NCI-H460 (cell line): ENCODE data around the gene JMJD8. TPM values are rescaled to one million over a fixed set of nuclear protein-coding genes. Genes with fewer than 3 reads are reported as not detected.

Experiments used
- DNase-seq: peaks from one replicate; pipeline ENCODE4 v3.0.0-alpha.2; 2016; ENCODE audit warnings: low read depth; ENCODE audit errors: extremely low read depth
- total RNA-seq: library from RNA; depleted of rRNA; stranded (reverse); fragments of >200 nt; shearing (Covaris generic); gene quantifications from 2 replicates; pipeline ENCODE4 v1.2.3, GENCODE V29; 2014

The JMJD8 gene
- total RNA-seq, 1 experiment from 2014 or later, result 46.5 TPM

DNA sequence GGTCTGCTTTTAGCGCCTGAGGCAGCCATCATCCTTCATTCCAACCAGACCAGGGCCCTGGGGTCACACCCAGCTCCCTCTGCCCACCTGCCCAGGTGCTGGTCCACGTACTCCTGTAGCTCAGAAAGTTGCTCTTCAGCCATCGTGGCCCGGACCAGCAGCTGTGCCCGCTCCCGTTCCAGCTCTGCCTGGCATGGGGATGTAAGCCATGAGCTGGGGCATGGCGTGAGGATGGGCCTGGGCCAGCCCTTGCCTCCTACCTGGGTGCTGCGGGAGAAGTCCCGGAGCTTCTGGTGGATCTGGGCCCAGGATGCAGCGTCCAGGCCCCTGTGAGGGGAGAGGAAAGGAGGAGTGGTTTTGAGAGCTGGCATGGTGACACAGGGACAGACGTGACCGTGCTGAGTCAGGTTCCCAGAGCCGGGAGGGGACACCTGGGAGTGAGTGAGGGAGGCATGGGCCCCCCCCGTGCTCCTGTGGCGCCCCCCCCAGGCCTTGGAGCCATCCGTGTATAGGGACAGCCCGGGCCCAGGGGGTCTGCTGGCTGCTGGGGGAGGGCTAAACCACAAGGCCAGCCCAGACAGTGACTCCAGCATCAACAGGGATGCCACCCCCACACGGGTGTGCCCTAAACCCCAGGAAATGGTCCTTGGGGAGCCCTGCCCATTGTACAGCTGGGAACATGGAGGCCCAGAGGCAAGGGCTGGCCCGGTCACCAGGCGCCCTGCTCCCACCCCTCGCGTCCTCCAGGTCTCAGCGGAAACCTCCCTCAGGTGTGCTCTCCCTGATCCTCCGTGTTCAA is 38.9 kb upstream of the JMJD8 start:
- DNase-seq, result no peak

DNA sequence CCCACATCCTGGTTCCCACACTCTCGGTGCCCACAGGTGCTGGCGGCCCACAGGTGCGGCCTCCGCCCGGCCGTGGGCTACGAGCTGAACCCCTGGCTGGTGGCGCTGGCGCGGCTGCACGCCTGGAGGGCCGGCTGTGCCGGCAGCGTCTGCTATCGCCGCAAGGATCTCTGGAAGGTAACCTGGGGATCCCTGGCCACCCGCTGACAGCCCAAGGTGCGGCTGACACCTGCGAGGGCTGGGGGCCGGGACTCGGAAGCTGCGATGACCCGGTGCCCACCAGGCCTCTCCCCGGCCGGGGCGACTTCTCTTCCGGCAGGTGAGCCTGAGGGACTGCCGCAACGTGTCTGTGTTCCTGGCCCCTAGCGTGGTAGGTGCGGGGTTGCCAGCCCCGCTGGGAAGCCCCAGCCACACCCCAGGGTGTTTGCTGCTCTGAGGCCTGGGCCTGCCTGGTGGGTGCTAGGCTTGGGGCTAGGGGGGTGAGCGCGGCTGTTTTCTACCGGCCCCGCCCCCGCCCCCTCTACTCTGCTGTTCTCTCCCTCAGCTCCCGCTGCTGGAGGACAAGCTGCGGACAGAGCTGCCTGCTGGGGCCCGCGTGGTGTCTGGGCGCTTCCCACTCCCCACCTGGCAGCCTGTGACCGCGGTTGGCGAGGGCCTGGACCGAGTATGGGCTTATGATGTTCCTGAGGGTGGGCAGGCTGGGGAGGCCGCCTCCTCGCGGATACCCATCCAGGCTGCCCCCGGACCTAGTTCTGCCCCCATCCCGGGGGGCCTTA is 37.8 kb upstream of the JMJD8 start:
- no peak for DNase-seq

DNA sequence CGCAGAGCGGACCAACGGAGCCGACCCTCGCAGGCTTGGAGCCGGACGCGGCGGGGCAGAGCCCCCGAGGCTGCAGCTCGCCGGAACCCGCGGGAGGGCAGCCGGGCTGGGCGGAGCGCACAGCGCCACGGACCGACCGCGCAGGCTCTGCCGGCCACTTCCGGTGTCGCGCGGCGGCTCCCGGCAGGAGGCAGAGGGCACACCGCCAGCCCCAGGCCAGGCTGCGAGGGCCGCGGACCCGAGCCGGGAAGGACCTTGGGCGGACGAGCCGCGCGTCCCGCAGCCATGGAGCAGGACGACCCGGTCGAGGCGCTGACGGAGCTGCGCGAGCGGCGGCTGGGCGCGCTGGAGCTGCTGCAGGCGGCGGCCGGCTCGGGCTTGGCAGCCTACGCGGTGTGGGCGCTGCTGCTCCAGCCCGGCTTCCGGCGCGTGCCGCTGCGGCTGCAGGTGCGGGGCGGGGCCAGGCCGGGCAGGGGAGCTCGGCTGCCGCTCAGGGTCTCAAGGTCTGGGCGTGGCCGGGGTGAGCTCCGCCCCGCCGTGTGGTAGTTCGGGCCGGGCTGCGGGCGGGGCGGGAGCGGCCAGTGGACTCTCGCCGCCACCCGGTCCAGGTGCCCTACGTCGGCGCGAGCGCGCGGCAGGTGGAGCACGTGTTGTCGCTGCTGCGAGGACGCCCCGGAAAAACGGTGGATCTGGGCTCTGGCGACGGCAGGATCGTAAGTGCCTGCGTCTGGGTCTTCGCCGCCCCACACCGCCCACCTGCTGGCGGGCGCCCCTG is 37.0 kb upstream of the JMJD8 start, which contains the start of gene ANTKMT:
Gene ANTKMT (plus strand): TSS at position 157 of the 775 bp plus-strand sequence. CDS start 129 bp downstream, at position 286.
- DNase-seq, result peak; percentile 80

DNA sequence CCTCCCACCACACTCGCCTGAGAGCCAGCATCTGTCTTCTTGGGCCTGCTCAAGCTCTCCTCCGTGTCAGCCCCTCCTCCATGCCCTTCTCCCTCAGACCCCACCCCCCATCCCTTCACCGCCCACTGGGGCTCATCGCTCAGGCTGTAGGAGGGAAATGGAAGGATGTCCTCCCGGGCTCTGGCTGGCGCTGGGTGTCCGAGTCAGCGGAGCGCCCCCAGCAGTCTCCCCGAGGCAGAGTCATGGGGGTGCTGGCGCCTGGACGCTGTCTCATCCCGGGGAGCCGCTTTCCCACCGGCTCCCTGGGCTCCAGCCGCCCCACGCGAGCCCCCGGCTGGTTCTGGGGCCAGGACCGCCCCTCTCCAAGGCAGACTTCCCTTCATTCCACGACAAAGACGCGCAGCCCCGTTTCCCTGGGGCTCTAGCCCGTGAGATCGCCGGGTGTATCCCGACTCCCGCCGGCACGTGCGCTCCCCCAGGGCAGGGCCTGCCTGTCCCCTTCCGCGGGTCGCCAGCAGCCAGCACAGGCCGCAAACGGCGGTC is 36.4 kb upstream of the JMJD8 start:
- peak; percentile 49 for DNase-seq

DNA sequence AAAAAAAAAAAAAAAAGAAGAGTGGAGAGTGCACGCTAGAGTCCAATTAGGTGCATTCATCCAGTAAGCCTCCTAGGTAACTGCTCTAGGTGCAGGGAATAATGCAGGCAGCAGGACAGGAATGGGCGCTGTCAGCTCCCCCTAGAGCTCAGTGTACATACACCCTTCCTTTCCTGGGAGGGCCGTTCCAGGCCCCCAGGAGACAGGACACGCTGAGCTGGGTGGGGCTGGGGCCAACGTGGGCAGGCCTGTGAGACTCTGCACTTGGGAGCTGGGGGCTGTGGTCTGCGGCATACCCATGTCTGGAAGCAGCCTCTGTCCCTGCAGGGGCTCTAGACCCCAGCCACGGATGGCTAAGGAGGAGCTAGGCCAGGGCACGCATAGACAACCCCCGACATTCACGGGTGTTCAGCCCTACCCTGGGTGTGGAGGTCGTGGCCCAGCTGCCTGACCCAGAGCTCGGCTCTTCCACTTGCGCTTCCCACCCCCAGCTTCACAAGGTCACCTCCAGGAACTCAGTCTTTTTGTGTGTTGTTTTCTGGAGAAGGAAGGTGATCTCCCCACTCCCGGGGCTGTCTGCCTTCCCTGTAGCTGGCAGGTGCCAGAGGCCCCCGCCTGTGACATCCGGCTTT is 35.8 kb upstream of the JMJD8 start:
- DNase-seq, result no peak

DNA sequence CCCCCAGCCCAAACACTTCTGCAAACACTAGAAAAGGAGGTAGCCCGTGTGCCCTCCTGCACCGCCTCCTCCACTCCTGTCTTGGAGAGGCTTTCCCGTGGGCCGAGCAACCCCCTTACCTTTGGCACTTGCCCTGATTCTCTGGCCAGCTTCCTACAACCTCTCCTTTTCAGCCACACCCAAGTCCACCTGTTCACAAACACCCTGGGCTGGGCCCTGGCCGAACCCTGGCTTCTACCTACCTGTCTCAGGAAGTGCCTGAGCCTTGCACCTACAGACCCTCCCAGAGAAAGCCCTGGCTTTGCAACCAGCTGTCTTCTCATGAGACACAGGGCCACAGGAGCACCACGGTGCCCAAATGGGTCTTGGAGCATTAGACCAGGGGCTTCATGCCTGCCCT is 34.8 kb upstream of the JMJD8 start:
- no peak for DNase-seq

DNA sequence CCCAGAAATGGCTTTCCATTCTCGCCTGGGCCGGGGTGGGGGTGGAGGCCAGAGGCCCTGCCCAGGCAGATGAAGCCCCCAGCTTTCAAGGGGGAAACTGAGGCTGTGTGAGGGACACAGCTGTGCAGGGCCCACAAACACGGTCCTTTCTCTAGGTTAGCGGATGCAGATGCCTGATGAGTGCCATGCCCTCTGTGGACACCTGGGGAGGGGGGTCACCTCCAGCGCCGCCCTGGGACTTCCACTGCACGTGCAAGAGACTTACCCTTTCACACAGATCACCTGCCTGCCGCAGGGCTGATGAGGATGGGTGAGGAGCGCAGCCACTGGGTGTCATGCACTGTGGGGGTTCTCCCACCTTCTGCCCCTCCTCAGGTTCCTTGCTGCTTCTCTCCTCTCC is 34.3 kb upstream of the JMJD8 start:
- DNase-seq, result no peak

DNA sequence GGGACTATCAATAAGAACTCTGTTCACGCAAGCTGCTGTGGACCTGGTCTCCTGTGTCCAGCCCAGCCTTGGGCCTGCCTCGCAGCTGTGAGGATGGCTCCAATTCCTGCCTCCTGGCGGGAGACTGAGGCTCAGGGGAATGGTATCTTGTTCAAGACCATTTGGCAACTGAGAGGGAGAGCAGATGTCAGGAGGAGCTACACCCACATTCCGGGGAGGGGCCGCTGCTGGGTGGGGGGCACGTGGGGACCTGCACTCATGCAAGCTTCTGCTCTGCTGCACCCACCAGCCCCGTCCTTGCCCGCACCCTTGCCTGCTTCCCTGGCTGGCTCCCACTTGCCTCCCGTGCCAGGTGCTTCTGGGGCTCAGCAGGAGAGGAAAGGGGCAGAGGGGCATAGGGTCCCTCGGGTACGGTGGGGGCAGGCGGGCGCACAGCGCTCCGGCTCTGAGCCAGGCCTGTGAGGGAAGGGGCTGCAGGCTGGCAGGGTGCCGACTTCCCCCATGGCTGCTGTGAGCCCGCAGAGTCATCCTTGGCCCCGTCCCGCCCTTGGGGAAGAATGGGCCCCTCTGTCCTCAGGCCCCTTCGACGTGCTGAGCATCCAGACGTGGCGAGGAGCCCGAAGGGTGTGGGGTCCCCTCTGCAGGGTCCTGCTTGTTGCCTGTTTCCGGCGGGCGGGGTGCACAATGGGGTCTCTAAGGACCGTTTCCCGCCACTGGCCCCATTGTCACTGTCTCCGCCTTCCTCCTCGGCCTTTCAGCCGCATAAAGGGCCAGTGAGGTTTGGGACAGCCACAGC is 33.5 kb upstream of the JMJD8 start:
- DNase-seq, result no peak

DNA sequence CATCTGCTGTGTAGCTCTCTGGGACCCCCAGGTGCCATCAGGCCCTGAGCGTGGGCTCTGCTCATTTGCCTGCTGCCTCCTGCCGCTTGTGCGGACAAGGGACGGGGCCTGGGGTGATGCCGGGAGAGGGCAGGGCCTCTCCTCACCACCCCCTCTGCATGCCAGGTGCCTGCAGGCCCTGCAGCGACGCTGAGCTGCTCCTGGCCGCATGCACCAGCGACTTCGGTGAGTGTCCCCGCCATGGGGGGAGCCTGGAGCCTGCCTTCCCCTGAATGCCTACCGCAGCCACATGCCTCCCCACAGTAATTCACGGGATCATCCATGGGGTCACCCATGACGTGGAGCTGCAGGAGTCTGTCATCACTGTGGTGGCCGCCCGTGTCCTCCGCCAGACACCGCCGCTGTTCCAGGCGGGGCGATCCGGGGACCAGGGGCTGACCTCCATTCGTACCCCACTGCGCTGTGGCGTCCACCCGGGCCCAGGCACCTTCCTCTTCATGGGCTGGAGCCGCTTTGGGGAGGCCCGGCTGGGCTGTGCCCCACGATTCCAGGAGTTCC is 32.7 kb upstream of the JMJD8 start:
- no peak for DNase-seq

DNA sequence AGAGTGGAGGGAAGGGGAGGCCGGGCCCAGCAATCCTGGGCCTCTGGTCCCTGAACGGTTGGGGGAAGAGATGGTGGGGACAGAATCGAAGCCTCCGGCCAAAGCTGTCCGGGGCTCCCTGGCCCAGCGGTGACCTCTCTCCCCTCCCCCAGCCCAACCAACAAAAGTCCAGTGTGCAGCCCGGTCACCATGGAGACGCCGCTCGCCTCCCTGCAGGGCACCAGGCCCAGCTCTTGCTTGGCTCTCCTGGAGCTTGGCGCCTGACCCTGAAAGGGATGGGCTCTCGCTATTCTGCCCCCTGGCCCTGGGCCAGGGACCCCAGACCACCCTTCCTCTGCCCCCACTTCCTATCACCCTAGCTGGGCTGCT is 32.0 kb upstream of the JMJD8 start:
- DNase-seq, result peak; percentile 46

DNA sequence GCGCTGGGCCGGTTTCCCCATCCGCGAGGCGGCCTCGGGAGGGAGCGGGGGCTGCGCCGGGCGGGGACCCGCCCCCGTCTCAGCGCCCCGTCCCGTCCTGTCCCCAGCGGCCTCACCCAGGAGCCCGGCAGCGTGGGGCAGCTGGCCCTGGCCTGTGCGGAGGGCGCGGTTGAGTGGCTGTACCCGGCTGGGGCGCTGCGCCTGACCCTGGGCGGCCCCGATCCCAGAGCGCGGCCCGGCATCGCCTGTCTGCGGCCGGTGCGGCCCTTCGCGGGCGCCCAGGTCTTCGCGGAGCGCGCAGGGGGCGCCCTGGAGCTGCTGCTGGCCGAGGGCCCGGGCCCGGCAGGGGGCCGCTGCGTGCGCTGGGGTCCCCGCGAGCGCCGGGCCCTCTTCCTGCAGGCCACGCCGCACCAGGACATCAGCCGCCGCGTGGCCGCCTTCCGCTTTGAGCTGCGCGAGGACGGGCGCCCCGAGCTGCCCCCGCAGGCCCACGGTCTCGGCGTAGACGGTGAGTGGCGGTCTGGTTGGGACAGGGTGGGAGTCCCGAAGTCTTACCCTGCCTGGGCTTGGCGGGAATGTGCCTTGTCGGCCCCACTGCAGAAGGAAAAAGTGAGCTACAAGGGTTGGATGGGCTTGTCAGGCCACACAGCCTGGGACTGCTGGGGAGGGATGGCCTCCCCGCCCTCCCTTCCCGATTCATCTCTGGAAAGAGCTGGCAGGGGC is 31.5 kb upstream of the JMJD8 start:
- no peak for DNase-seq

DNA sequence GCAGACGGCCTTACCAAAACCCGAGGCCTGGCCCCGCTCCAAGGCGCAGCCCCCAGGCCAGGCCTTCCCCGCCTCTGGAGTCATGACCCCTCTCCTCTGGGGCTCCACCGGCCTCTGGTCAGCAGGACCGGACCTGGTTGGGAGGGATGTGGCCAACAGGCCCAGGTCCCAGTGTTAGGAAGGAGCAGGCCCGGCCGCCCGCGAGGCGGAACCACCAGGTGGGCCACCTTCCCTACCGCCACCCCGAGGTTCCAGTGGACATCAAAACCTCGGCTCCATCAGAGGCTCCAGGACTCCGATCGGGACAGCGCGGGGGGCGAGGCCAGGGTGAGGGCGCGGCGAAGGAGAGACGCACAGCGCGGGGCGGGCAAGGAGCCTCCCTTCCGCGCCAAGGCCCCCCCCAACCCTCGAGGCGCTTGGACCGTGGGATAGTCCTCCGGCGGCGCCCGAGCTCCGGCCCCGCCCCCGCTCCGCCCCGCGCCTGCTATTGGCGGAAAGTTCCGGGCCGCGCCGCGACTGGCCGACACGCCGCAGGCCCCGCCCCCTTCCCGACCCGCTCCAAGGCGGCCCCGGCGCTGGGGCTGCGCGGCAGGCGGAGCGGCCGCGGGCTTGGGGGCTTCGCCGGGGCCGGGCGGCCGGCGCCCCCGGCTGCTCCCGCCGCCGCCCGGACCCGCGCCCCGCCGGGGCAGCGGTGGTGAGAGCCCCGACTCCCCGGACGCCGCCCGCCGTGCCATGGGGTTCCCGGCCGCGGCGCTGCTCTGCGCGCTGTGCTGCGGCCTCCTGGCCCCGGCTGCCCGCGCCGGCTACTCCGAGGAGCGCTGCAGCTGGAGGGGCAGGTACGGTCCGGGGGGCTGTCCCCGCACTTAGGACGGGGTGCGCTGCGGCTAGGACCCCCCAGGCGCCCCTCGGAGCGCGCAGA is 30.7 kb upstream of the JMJD8 start, which contains the start of gene METRN:
Gene METRN (plus strand): TSS at position 561 of the 919 bp plus-strand sequence. CDS start 172 bp downstream, at position 733.
- peak; percentile 86 for DNase-seq

DNA sequence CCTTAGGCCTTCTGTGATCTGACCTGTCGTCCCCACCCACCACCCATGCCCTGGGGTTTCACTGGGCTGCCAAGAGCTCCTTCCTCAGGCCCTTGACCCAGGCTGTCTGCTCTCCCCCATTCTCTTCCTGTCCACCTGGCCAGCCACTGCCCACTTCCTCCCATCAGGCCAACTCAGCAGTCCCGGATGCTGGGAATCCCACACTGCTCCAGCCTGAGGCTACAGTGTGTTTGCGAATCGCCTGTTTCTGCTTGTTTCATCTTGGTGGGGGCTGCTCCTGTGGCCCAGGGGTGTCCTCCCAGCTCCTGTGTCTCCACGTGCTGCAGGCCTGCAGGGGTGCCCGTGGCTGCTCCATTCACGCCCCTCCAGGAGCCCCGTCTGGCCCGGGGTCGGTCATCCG is 29.9 kb upstream of the JMJD8 start:
- DNase-seq, result no peak

DNA sequence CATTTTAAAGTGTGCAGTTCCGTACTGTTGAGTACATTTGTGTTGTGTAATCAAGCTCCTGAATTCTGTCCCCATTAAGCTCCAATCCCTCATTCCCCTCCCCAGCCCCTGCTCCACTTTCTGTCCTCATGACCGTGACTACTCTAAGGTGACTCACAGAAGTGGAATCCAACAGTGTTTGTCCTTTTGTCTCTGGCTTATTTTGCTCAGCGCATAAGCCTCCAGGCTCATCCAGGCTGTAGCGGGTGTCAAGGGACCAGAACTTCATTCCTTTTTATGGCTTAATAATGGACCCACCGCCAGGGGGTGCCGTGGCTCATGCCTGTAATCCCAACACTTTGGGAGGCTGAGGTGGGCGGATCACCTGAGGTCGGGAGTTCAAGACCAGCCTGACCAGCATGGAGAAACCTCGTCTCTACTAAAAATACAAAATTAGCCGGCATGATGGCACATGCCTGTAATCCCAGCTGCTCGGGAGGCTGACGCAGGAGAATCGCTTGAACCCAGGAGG is 28.7 kb upstream of the JMJD8 start:
- DNase-seq, result peak; percentile 87

DNA sequence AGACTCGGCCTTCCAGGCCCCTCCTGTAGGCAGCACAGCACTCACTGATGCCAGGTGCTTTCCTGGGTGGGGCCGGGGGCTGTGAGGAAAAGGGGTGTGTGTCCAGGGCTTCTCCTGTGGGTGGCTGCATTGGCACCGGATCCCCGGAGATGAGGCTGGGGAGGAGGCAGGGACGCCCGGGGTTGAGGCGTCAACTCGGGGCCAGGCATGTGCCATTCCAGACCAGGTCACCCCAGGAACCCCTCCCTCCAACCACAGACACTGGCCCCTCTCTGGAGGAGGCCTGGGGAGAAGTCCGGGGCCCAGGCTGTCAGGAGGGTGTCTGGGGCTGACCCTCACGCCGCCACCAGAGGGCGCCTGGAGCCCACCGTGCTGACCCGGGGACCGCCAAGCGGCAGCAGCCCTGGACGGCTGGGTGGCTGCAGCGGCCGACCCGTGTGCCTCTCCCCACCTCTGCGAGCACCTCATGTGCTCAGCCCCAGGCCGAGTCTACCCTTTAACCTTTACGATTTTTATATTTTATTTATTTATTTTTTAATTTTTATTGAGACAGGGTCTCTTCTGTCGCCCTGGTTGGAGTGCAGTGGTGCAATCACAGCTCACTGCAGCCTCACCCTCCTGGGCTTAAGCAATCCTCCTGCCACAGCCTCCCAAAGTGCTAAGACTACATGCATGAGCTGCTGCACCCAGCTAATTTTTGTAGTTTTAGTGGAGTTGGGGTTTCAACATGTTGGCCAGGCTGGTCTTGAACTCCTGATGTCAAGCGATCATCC is 27.6 kb upstream of the JMJD8 start:
- peak; percentile 65 for DNase-seq

DNA sequence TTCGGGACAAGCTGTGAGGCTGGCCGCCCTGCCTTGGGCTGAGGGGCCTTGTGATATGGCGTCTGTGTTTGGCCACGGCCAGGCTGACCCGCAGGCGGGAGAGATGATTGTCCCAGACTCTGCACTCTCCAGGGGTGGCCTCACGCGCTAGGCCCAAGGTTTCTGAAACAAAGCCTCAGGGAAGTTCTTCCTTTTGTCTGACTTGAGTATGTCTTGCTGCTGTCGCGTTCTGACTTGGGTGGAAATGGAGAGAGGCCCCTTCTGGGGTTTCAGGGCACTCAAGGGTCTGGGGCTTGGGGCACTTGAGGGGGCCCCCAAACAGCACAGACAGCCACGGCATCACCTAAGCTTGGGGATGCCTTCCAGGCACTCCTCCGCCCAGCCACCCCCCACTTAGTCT is 26.9 kb upstream of the JMJD8 start:
- DNase-seq, result no peak
